H1 (cell line): Measurements from ENCODE around the gene MAPK9. TPM values are rescaled to one million over a fixed set of nuclear protein-coding genes. Genes with fewer than 3 reads are reported as not detected.

ENCODE experiments used
- CTCF ChIA-PET: fragments of 300-600 bp; sonication (Branson Sonifier 250); formaldehyde crosslinking; loops from one replicate; lab custom pipeline; 2021; ENCODE audit not compliant: partially characterized antibody; lab: Charles Lee
- POLR2A ChIA-PET: fragments of 300-600 bp; sonication (Branson Sonifier 250); formaldehyde crosslinking; loops from one replicate; lab custom pipeline; 2021; ENCODE audit warnings: inconsistent platforms; ENCODE audit not compliant: partially characterized antibody; lab: Charles Lee
- DNase-seq, 2 experiments: peaks; one replicate each; pipeline versions ENCODE4 v3.0.0 to v3.0.0-alpha.2; 2010 to 2022; ENCODE audit warnings: low spot score in 2 of 2, low read depth in 1 of 2, mixed read lengths in 1 of 2
- FAIRE-seq: peaks from 2 replicates; lab custom pipeline; 2011; peaks lifted over from hg19 to GRCh38; lab: Jason Lieb, UNC
- H2AFZ ChIP-seq: 2 replicates; pipeline ENCODE4 v1.8.1; 2012; ENCODE audit warnings: low read length, inconsistent platforms
- H2AK5ac ChIP-seq: 2 replicates; pipeline ENCODE4 v1.6.1; 2013; ENCODE audit warnings: low read depth, low read length
- H2BK120ac ChIP-seq: replicated peaks from 2 replicates; pipeline ENCODE3; 2013; ENCODE audit warnings: low read depth, low read length, inconsistent platforms
- H2BK12ac ChIP-seq: 2 replicates; pipeline ENCODE4 v1.6.1; 2013; ENCODE audit warnings: low read depth, low read length
- H2BK15ac ChIP-seq: 2 replicates; pipeline ENCODE4 v1.6.1; 2013; ENCODE audit warnings: low read length
- H2BK20ac ChIP-seq: 2 replicates; pipeline ENCODE4 v1.6.1; 2013; ENCODE audit warnings: low read length
- H2BK5ac ChIP-seq: 2 replicates; pipeline ENCODE4 v1.6.1; 2013; ENCODE audit warnings: low read depth, low read length
- H3K14ac ChIP-seq: 2 replicates; pipeline ENCODE4 v1.6.1; 2013; ENCODE audit warnings: inconsistent platforms; ENCODE audit not compliant: insufficient read length
- H3K18ac ChIP-seq: 2 replicates; pipeline ENCODE4 v1.6.1; 2013; ENCODE audit warnings: low read length; ENCODE audit errors: extremely low read depth
- H3K23ac ChIP-seq: 2 replicates; pipeline ENCODE4 v1.6.1; 2013; ENCODE audit warnings: inconsistent platforms; ENCODE audit not compliant: insufficient read length
- H3K23me2 ChIP-seq: 2 replicates; pipeline ENCODE4 v1.6.1; 2013; ENCODE audit warnings: low read depth, low read length
- H3K27ac ChIP-seq: 2 replicates; pipeline ENCODE4 v1.6.1; 2011; ENCODE audit warnings: low read depth, low read length, inconsistent platforms
- H3K27me3 ChIP-seq, 4 experiments: replicated peaks in 1 of 4; 1 replicate in 1 of 4; 2 replicates in 3 of 4; pipeline versions ENCODE4 v1.6.1 to v1.8.1; 2011 to 2013; ENCODE audit warnings: low read length in 3 of 4, mild to moderate bottlenecking in 3 of 4, inconsistent platforms in 2 of 4, mixed read lengths in 2 of 4, moderate library complexity in 1 of 4; ENCODE audit not compliant: control insufficient read depth in 3 of 4, insufficient read depth in 3 of 4; ENCODE audit errors: extremely low read depth in 1 of 4
- H3K36me3 ChIP-seq, 4 experiments: 2 replicates each; pipeline versions ENCODE4 v1.6.1 to v1.8.1; 2011 to 2013; ENCODE audit warnings: mild to moderate bottlenecking in 4 of 4, low read length in 3 of 4, moderate library complexity in 2 of 4, control low read depth in 1 of 4, inconsistent platforms in 1 of 4; ENCODE audit not compliant: insufficient read depth in 4 of 4, control insufficient read depth in 2 of 4
- H3K4ac ChIP-seq: replicated peaks from 2 replicates; pipeline ENCODE3; 2013; ENCODE audit warnings: low read length, low read depth, mixed read lengths, inconsistent platforms; ENCODE audit not compliant: insufficient read length
- H3K4me1 ChIP-seq, 4 experiments: replicated peaks in 1 of 4; 1 replicate in 1 of 4; 2 replicates in 3 of 4; pipeline versions ENCODE4 v1.6.1 to v1.8.1; 2011 to 2013; ENCODE audit warnings: low read length in 3 of 4, inconsistent platforms in 2 of 4, mixed read lengths in 1 of 4; ENCODE audit not compliant: insufficient read depth in 4 of 4, control insufficient read depth in 3 of 4
- H3K4me2 ChIP-seq, 2 experiments: 2 replicates each; pipeline versions ENCODE4 v1.6.1 to v1.8.1; 2011 to 2013; ENCODE audit warnings: low read depth in 2 of 2, low read length in 2 of 2, control low read depth in 1 of 2, inconsistent platforms in 1 of 2, mild to moderate bottlenecking in 1 of 2; ENCODE audit not compliant: insufficient read depth in 1 of 2
- H3K4me3 ChIP-seq, 4 experiments: fragments of 200-600, 300-600 bp in 1 of 4; sonication (generic), shearing (Covaris generic), sonication (Bioruptor Twin) in 1 of 4; 2 replicates each; pipeline versions ENCODE4 v1.5.1 to v1.8.1; 2011 to 2016; ENCODE audit warnings: low read length in 4 of 4, low read depth in 3 of 4, control low read depth in 2 of 4, inconsistent platforms in 2 of 4, mild to moderate bottlenecking in 2 of 4, mixed read lengths in 1 of 4, moderate library complexity in 1 of 4; ENCODE audit not compliant: insufficient read depth in 2 of 4; ENCODE audit errors: extremely low read depth in 1 of 4
- H3K56ac ChIP-seq: replicated peaks from 2 replicates; pipeline ENCODE3; 2013; ENCODE audit warnings: low read depth, mild to moderate bottlenecking, mixed read lengths, low read length, inconsistent platforms; ENCODE audit not compliant: insufficient read length
- H3K79me1 ChIP-seq: 2 replicates; pipeline ENCODE4 v1.6.1; 2013; ENCODE audit warnings: low read depth, low read length, control low read depth
- H3K79me2 ChIP-seq, 2 experiments: 2 replicates each; pipeline versions ENCODE4 v1.6.1 to v1.8.1; 2012 to 2013; ENCODE audit warnings: low read length in 2 of 2, mild to moderate bottlenecking in 2 of 2, inconsistent platforms in 1 of 2; ENCODE audit not compliant: insufficient read depth in 2 of 2, control insufficient read depth in 1 of 2
- H3K9ac ChIP-seq, 4 experiments: replicated peaks in 1 of 4; 1 replicate in 1 of 4; 2 replicates in 3 of 4; pipeline versions ENCODE4 v1.6.1 to v1.8.1; 2011 to 2013; ENCODE audit warnings: low read depth in 3 of 4, low read length in 3 of 4, control low read depth in 2 of 4, mild to moderate bottlenecking in 2 of 4, moderate library complexity in 2 of 4, inconsistent platforms in 1 of 4; ENCODE audit errors: extremely low read depth in 1 of 4
- H3K9me3 ChIP-seq, 2 experiments: 2 replicates each; pipeline versions ENCODE4 v1.6.1 to v1.8.1; 2012 to 2013; ENCODE audit warnings: mild to moderate bottlenecking in 2 of 2, moderate library complexity in 2 of 2, control low read depth in 1 of 2, inconsistent platforms in 1 of 2, low read depth in 1 of 2, low read length in 1 of 2, mixed read lengths in 1 of 2; ENCODE audit not compliant: insufficient read depth in 2 of 2
- H4K20me1 ChIP-seq, 2 experiments: replicated peaks in 1 of 2; 2 replicates each; pipeline versions ENCODE3 to v1.8.1; 2011 to 2013; ENCODE audit warnings: inconsistent platforms in 2 of 2, low read length in 2 of 2, mild to moderate bottlenecking in 1 of 2; ENCODE audit not compliant: insufficient read depth in 2 of 2, control insufficient read depth in 1 of 2
- H4K5ac ChIP-seq: 2 replicates; pipeline ENCODE4 v1.6.1; 2013; ENCODE audit warnings: low read length, low read depth, mixed read lengths, inconsistent platforms; ENCODE audit not compliant: insufficient read length
- H4K8ac ChIP-seq: 2 replicates; pipeline ENCODE4 v1.8.0; 2013; ENCODE audit warnings: mild to moderate bottlenecking, moderate library complexity, low read length, inconsistent platforms; ENCODE audit not compliant: insufficient read depth; ENCODE audit errors: extremely low read depth
- H4K91ac ChIP-seq: replicated peaks from 2 replicates; pipeline ENCODE3; 2013; ENCODE audit warnings: low read length, mixed read lengths, inconsistent platforms; ENCODE audit not compliant: insufficient read length
- ATF3 ChIP-seq: IDR thresholded peaks from 2 replicates; pipeline ENCODE4 v1.6.1; 2011; ENCODE audit warnings: low read depth, mild to moderate bottlenecking, low read length; ENCODE audit not compliant: insufficient read depth
- EGR1 ChIP-seq: IDR thresholded peaks from 2 replicates; pipeline ENCODE4 v1.6.1; 2011; ENCODE audit warnings: low read depth, low read length, borderline replicate concordance
- GTF2F1 ChIP-seq: IDR thresholded peaks from 2 replicates; pipeline ENCODE4 v1.6.1; 2012; ENCODE audit warnings: low read depth, low read length, improper control_type of control experiment, borderline replicate concordance
- JUN ChIP-seq: IDR thresholded peaks from 2 replicates; pipeline ENCODE4 v1.6.1; 2011; ENCODE audit warnings: low read depth, mild to moderate bottlenecking, improper control_type of control experiment, low read length
- KDM1A ChIP-seq: fragments of 200-600, 300-600 bp; sonication (generic); IDR thresholded peaks from 2 replicates; pipeline ENCODE4 v1.7.1; 2016; ENCODE audit warnings: mild to moderate bottlenecking, low read length, borderline replicate concordance
- MAX ChIP-seq: IDR thresholded peaks from 2 replicates; pipeline ENCODE4 v1.6.1; 2012; ENCODE audit warnings: inconsistent platforms
- NANOG ChIP-seq: IDR thresholded peaks from 2 replicates; pipeline ENCODE4 v1.6.1; 2011; ENCODE audit warnings: low read length, low read depth, mild to moderate bottlenecking, inconsistent platforms; ENCODE audit not compliant: insufficient read depth, poor library complexity, severe bottlenecking
- POLR2AphosphoS5 ChIP-seq: IDR thresholded peaks from 2 replicates; pipeline ENCODE4 v1.6.1; 2011; ENCODE audit warnings: low read depth, low read length
- SP2 ChIP-seq: IDR thresholded peaks from 2 replicates; pipeline ENCODE4 v1.6.1; 2012; ENCODE audit warnings: mild to moderate bottlenecking, low read length, inconsistent platforms
- TAF1 ChIP-seq: IDR thresholded peaks from 2 replicates; pipeline ENCODE4 v1.6.1; 2011; ENCODE audit warnings: mild to moderate bottlenecking, low read depth, low read length
- TAF7 ChIP-seq: optimal IDR thresholded peaks from 2 replicates; pipeline ENCODE3; 2011; ENCODE audit warnings: low read depth, mild to moderate bottlenecking, inconsistent platforms, low read length, moderate library complexity, borderline replicate concordance
- WGBS, 2 experiments: shearing (Covaris generic) in 1 of 2; methylation state at CpG; one replicate each; pipeline versions ENCODE4 v1.1.6 to v1.1.7; 2013 to 2015; ENCODE audit warnings: low lambda C conversion rate in 2 of 2, mixed read lengths in 2 of 2, inconsistent platforms in 1 of 2, low coverage in 1 of 2, missing lambda C conversion rate in 1 of 2; ENCODE audit not compliant: insufficient replicate concordance in 2 of 2, insufficient coverage in 1 of 2, insufficient read length in 1 of 2; ENCODE audit errors: extremely low coverage in 1 of 2, missing lambda C conversion rate in 1 of 2; 5-methylcytosine and 5-hydroxymethylcytosine counted together
- polyA plus RNA-seq, 7 experiments: library from polyadenylated mRNA; depleted of rRNA in 3 of 7; stranded (reverse) in 5 of 7; unstranded in 2 of 7; fragments of >200 nt in 5 of 7; fragments of 200-250 nt in 2 of 7; gene quantifications; 1 replicate in 5 of 7; 2 replicates in 1 of 7; 4 replicates in 1 of 7; pipeline versions ENCODE4 v1.2.1 to v1.2.3, GENCODE V29; 2011 to 2013; ENCODE audit warnings: missing spikeins in 2 of 7, mixed read lengths in 2 of 7
- total RNA-seq: library from RNA; stranded (reverse); fragmentation: NEBNext Ultra II Directional; extraction: Animal tissue kit (Norgen Biotek cat#: 25700); gene quantifications from 2 replicates; pipeline ENCODE4 v1.2.1, GENCODE V29; 2021

MAPK9 gene
- total and polyA plus RNA-seq, 2 of the 8 experiments (the other 6 are each of a cell fraction or from before 2014, with no cell fraction given), result 22.3 to 43.7 TPM

DNA sequence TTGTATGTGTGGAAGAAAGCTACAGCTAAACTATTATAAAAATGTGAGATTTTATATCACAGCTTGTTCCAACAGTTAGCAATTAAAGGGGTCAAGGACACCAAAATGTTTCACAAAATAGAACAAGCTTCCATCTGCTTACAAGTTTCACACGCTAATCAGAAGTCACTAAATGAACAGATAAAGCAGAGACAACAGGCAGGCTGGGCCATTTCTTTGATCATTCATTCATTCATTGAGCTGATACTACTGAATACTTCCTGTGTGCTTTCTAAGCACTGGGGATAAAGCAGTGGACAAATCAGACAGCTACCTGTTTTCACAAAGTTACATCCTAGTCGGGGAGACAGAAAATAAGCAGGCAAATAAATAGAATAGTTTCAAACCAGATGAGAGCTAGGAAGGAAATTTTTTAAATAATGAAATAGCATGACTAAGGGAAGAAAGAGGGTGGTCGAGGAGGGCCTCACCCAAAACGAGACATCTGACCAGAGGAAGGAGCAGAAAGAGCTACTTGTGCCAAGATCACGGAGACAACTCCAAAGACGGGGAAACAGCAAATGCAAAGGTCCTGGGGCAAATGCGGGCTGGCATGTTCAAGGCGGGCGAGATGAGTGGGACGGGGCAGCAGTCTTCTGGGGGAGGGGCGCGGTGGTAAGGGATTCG is 1.2 kb downstream of the MAPK9 start:
- H2BK5ac ChIP-seq, result no peak overlapping the region
- 41% methylated on average over 13 of the region's 13 CpGs; no CpG with 5 or more reads in 1 of the 2 experiments for WGBS, 2 experiments
- CTCF ChIA-PET, result interaction anchor here (0.7 to 9.0 kb wide), 7 partner anchors 12 to 316 kb away, joined by 3 to 88 read pairs (median 3); no protein-coding TSS in a partner anchor
- peaks cover 0 to 7% (median 2%) of the 10 kb centered on the region in 4 experiments; a peak in 2 of 8 replicates for H3K36me3 ChIP-seq
- no peaks in the 10 kb centered on the region for H3K9me3 ChIP-seq
- no peak overlapping the region for H2AFZ ChIP-seq
- no peak overlapping the region for H2AK5ac ChIP-seq
- H3K4me1 ChIP-seq, result peaks cover 0 to 6% (median 5%) of the 10 kb centered on the region in 4 experiments; a peak in 6 of 7 replicates
- no peak overlapping the region for H2BK120ac ChIP-seq
- no peak overlapping the region for H3K18ac ChIP-seq
- no peak overlapping the region for H2BK20ac ChIP-seq
- FAIRE-seq, result no peak
- no peak overlapping the region for H4K5ac ChIP-seq
- no peak overlapping the region for H3K56ac ChIP-seq
- POLR2A ChIA-PET, result interaction anchor here (0.7 to 1.4 kb wide), 3 partner anchors 60 to 312 kb away, joined by 3 to 5 read pairs (median 3); no protein-coding TSS in a partner anchor
- no peak overlapping the region for H4K91ac ChIP-seq
- H3K4me3 ChIP-seq, result peak overlapping the region; percentile 65 to 85 (median 73)
- 0 out of 2 replicates have a peak overlapping the region, but pooled peaks have one; percentile 29 for H2BK15ac ChIP-seq
- H3K14ac ChIP-seq, result no peak overlapping the region
- DNase-seq, result no peak
- H3K4ac ChIP-seq, result no peak overlapping the region
- no peaks in the 10 kb centered on the region for H3K27me3 ChIP-seq
- peaks cover 9% of the 10 kb centered on the region for H3K79me1 ChIP-seq
- H4K8ac ChIP-seq, result peak overlapping the region; percentile 9; the same call in 1 of the 2 replicates
- H3K9ac ChIP-seq, result no peak overlapping the region
- peaks cover 8 to 9% of the 10 kb centered on the region in 2 experiments for H4K20me1 ChIP-seq
- H3K4me2 ChIP-seq, result peak overlapping the region; percentile 72 to 82
- no peak overlapping the region for H3K27ac ChIP-seq
- peaks cover 7 to 45% of the 10 kb centered on the region in 2 experiments; a peak in 3 of 4 replicates for H3K79me2 ChIP-seq
- H3K23me2 ChIP-seq, result peaks cover 5% of the 10 kb centered on the region; the same call in 1 of the 2 replicates
- H3K23ac ChIP-seq, result no peak overlapping the region
- no peak overlapping the region for H2BK12ac ChIP-seq
- TF ChIP-seq KDM1A (no peak), POLR2AphosphoS5 (no peak), NANOG (no peak), JUN (no peak), SP2 (no peak), GTF2F1 (no peak), MAX (no peak), ATF3 (no peak), TAF7 (no peak), EGR1 (no peak), TAF1 (no peak)
